ENCODE measurements around the gene ITPRID2. TPM values are rescaled to one million over a fixed set of nuclear protein-coding genes. Genes with fewer than 3 reads are reported as not detected.

Gene ITPRID2
- total and polyA plus RNA-seq, 10 of the 15 experiments (the other 5 are each of a cell fraction or from before 2014, with no cell fraction given): 4.7 to 23.7 (median 13.1) TPM

GRCh38 chr2:181943411-181944124 lies 52.0 kb downstream of the ITPRID2 start:
- no peak for TF ChIP-seq ETV6 (conservative IDR thresholded peaks at IDR 0.05 in 1 of 2, IDR thresholded peaks at IDR 0.05 in 1 of 2; ENCODE audit: borderline replicate concordance in 1 of 2, low read depth in 1 of 2)
- no peak for TF ChIP-seq MYC (IDR thresholded peaks at IDR 0.05; ENCODE audit: insufficient read depth, insufficient read length, insufficient replicate concordance, low read length, severe bottlenecking)
- TF ChIP-seq KDM1A (IDR thresholded peaks at IDR 0.05; ENCODE audit: borderline replicate concordance): no peak
- no peak for TF ChIP-seq POLR2AphosphoS5 (IDR thresholded peaks at IDR 0.05; ENCODE audit: low read length)
- no peak for TF ChIP-seq ZBTB33 (IDR thresholded peaks at IDR 0.05)
- no peak for TF ChIP-seq TBL1XR1 (IDR thresholded peaks at IDR 0.05; ENCODE audit: low read depth, low read length)
- no peak for TF ChIP-seq NFYB (IDR thresholded peaks at IDR 0.05; ENCODE audit: insufficient read depth, low read depth, low read length)
- no peak for TF ChIP-seq PAX5 (IDR thresholded peaks at IDR 0.05; ENCODE audit: borderline replicate concordance, low read depth, low read length)
- no peak for TF ChIP-seq JUNB (IDR thresholded peaks at IDR 0.05)
- no peak for TF ChIP-seq SMAD5 (IDR thresholded peaks at IDR 0.05; ENCODE audit: low read depth)
- no peak for TF ChIP-seq CHD2 (IDR thresholded peaks at IDR 0.05; ENCODE audit: borderline replicate concordance, low read depth, low read length)
- TF ChIP-seq MAX (IDR thresholded peaks at IDR 0.05; ENCODE audit: low read depth, low read length): no peak
- Histone ChIP-seq H3K27ac (ENCODE audit: control insufficient read depth, insufficient read depth) (no peak overlapping the region), H3K9ac (ENCODE audit: control insufficient read depth, insufficient read depth, low read length) (no peak overlapping the region), H3K27me3 (replicated peaks in 1 of 2; ENCODE audit: control insufficient read depth in 2 of 2, insufficient read depth in 2 of 2, low read length in 1 of 2) (0 out of 4 replicates have a peak, but pooled peaks cover 0 to 1% of the 10 kb centered on the region in 2 experiments), H4K20me1 (ENCODE audit: control insufficient read depth, insufficient read depth) (no peaks in the 10 kb centered on the region), H3K4me2 (ENCODE audit: control insufficient read depth, insufficient read depth) (no peak overlapping the region), H3K36me3 (ENCODE audit: control insufficient read depth in 2 of 2, insufficient read depth in 2 of 2, low read length in 1 of 2) (no peaks in the 10 kb centered on the region), H3K4me3 (no peak overlapping the region), H3K79me2 (ENCODE audit: control insufficient read depth, insufficient read depth, low read length) (no peaks in the 10 kb centered on the region), H2AFZ (ENCODE audit: control insufficient read depth, low read depth, low read length) (no peak overlapping the region), H3K4me1 (ENCODE audit: control insufficient read depth, insufficient read depth, low read length) (no peaks in the 10 kb centered on the region), H3K9me3 (replicated peaks; ENCODE audit: control insufficient read depth, insufficient read depth, low read length) (no peaks in the 10 kb centered on the region)
- intact Hi-C loops (cut with micrococcal nuclease; ENCODE audit: unreplicated experiment): no loop called here
- FAIRE-seq (no peak), ATAC-seq (no peak), DNase-seq (ENCODE audit: low read depth, low spot score) (no peak)
- ChIA-PET SMC1A (ENCODE audit: uncharacterized antibody, unreplicated experiment) (no interaction called here), RAD21 (ENCODE audit: unreplicated experiment) (no interaction called here), POLR2A (no interaction called here), CTCF (interaction anchor here (0.7 kb wide), 1 partner anchor 10 kb away, joined by 3 read pairs; no protein-coding TSS in a partner anchor)
- no TSS peak for BruUV-seq (replicated peaks)
- WGBS (ENCODE audit: insufficient coverage, insufficient replicate concordance, low lambda C conversion rate, missing lambda C conversion rate): 92% methylated on average over 2 of the region's 2 CpGs
- in situ Hi-C loops (cut with MboI): no loop called here
